Hematopoietic multipotent progenitor cell treated with erythropoietin and hydrocortisone succinate and interleukin-3 and kit ligand, for 15 days (in vitro differentiated cells): ENCODE results near the gene SYT11.
"Not testable (repeated sequence)": the region's sequence is repeated elsewhere in the genome, so short reads cannot be mapped to it uniquely, and the experiment has no call there.

ENCODE experiments used
- DNase-seq: peaks from one replicate; pipeline ENCODE4 v3.0.0-alpha.2; 2015; ENCODE audit warnings: low spot score

The SYT11 gene

GRCh38 chr1:155859881-155860871, 809 bp downstream of the SYT11 start:
- DNase-seq = no peak

GRCh38 chr1:155860970-155861510, 1.7 kb downstream of the SYT11 start:
- DNase-seq = no peak

DNA sequence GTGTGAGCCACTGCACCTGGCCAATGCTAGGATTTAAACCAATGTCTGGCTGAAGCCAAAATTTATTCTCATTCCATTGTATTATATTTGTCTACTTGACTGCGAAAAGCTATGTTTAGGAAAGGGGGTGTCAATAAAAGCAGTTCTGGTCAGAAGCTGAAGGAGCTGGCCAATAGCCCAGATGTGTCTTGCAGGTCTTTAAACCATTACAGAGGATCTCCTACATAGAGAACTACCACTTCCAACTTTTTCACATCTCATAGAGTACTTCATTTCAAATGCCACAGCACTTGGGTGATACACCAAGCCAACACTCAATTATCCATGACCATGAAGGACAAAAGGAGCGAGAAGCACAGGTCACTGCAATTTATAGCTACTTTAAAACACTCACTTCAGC, 2.5 kb downstream of the SYT11 start:
- no peak for DNase-seq

GRCh38 chr1:155864393-155864792, 5.0 kb downstream of the SYT11 start:
- no peak for DNase-seq

DNA sequence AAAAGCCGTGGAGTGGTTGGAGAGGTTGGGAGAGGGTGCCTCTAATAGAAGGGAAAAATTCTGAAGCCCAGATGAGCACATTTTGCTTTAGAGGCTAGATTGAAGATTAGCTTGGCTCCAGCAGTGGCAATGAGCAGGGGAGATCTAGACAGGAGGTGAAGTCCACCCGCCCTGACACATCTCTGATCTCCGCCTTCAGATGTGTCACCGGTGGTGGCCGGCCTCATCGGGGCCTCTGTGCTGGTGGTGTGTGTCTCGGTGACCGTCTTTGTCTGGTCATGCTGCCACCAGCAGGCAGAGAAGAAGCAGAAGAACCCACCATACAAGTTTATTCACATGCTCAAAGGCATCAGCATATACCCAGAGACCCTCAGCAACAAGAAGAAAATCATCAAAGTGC, 8.4 kb downstream of the SYT11 start:
- DNase-seq = no peak

DNA sequence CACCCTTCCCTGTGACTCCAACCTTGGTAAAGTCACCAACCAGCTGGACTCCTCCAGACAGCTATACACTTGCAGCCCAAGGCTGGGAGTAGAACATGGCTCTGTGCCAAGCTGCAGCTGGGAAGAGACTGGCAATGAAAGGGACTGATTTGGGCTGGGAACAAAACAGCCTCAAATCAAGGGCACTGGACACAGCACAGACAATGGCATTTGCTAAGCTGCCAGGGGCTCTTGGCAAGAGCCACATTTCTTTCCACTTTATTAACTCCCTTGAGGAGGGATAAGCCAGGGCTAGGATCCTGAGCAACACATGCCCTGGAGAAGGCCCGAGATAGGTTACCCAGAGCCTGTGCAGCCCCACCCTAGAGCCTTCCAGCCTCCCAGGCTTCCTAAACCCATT, 12.0 kb downstream of the SYT11 start:
- DNase-seq = no peak

DNA sequence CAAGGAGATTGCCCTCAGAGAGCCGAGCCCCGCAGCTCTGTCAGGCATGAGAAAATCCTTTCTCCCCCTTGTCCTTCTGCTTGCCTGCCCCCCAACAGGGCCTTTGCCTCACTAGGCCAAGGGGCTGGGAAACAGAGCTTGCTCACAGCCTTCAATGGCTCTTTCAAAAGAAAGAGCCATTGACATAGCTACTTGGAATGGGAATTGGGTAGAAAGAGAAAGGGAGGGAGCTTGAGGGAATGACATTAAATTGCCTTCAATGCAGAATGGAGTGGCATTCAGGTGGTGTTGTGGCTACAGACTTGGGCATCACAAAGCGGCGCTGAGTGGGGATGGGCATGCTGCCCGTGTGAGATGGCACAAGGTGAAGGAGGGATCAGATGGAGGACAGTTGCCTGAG, 13.2 kb downstream of the SYT11 start:
- no peak for DNase-seq

DNA sequence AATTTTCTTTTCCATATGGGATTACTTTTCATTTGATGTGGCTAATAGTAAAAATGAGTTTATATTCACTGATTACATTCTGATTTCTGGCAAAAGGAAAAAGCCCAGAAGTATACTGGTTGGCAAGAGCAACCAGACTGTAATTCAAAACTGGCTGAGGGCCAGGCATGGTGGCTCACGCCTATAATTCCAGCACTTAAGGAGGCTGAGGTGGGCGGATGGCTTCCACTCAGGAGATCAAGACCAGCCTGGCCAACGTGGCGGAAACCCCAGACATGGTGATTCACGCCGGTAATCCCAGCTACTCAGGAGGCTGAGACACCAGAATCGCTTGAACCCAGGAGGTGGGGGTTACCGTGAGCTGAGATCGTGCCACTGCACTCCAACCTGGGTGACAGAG, 14.5 kb downstream of the SYT11 start:
- no peak for DNase-seq

- DNase-seq = no peak
Observed at GRCh38 chr1:155877945-155878344, 18.6 kb downstream of the SYT11 start.

GRCh38 chr1:155880251-155880650, 20.9 kb downstream of the SYT11 start:
- no peak for DNase-seq

GRCh38 chr1:155880950-155881349, 21.6 kb downstream of the SYT11 start:
- no peak for DNase-seq

DNA sequence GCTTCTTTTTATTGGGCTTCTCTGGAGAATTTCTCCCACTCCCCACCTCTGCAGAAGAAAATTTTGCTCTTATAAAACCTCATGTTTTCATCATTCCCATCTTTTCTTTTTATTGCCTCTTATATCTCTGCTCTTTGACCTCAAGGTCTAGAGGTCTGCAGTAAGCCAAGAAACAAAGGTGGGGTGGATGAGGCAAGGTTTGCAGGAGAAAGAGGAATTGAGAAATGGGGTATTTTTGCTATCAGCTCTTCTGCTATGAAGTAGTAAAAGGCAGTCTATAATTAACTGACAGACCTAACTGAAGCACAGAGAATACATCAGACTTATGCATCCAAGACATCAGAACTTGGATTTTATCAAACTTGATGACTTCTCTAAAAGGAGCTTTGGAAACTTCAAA, 22.9 kb downstream of the SYT11 start:
- DNase-seq = no peak

DNA sequence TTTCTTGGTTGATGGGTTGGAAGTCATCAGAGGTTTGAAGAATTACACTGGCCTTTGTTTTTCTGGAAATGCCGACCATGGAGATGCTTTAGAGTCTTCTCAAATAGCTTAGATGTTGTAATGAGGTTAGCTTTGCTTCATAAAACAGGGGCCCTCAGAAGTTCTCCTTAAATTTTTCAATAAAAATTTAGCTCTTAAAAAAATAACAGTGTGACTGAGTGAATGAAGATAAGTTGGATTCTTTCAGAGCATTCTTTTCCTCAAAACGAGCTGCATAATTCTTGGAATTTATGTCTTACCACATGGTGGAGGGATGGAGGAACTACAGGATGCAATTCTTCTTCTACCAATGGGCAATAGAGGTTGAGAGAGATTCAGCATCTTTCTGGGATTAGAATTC, 23.4 kb downstream of the SYT11 start:
- no peak for DNase-seq

DNA sequence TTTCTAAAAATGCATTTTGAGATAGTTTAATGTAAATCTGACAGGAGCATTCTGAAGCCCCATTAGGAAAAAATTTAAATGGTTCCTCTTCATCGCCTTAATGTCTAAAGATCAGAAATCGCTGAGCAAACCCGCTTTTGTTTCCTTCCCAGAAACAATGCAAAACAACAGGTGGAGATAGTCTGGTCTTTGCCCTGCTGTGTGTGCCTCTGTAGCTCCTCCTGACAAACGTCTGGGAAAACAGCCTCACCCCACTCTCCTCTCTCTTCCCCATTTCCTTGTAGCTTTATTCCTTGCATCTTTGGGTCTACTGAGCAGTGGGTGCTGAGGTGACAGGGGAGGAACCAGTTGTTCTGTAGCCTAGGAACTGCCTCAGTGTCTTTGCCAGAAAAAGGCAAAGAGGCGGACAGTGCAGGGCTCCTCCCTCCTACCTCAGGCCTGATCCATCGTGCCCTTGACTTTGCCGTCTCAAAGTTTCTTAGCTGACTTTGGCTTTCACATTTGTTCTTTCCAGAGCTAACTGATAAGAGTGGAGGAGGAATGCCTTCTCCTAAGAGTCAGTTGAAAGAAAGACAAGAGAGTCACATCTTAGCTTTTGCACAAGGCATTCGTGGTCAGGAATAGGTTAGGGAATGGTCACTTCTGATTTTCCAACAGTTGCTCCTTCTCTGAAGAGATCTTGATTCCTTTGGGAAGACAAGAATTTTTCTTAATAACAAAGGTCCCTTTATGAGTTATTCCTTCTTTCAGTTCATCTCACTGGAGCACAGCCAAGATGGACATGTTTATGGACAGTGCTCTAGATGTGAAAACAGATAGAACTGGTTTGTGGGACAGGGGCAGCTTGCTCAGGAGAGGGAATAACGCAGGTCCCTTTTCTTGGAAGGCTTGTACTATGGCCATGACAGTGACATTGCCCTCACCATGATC, 24.9 kb downstream of the SYT11 start:
- DNase-seq = no peak

GRCh38 chr1:155884982-155885381, 25.6 kb downstream of the SYT11 start:
- DNase-seq = no peak

GRCh38 chr1:155888481-155888880, 29.1 kb downstream of the SYT11 start:
- no peak for DNase-seq

- DNase-seq = no peak
Observed at GRCh38 chr1:155889566-155889965, 30.2 kb downstream of the SYT11 start.

DNA sequence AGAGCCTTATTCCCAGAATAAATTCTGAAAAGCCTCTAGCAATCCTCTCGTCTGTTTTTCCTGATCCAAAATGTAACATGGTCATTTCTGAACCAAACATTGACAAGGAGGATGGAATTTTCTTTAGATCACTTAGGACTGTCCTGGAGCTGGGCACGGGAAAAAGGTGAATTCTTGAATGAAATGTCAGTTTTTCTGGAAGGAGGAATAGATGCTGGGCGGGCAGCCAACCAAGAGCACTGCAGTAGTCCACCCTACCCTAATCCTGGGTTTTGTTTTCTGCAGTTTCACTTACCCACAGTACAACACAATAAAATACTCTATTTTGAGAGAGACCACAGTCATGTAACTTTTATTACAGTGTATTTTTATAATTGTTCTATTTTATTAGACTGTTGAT, 30.9 kb downstream of the SYT11 start:
- no peak for DNase-seq

GRCh38 chr1:155892796-155893195, 33.4 kb downstream of the SYT11 start:
- no peak for DNase-seq

GRCh38 chr1:155893389-155894142, 34.2 kb downstream of the SYT11 start:
- no peak for DNase-seq

DNA sequence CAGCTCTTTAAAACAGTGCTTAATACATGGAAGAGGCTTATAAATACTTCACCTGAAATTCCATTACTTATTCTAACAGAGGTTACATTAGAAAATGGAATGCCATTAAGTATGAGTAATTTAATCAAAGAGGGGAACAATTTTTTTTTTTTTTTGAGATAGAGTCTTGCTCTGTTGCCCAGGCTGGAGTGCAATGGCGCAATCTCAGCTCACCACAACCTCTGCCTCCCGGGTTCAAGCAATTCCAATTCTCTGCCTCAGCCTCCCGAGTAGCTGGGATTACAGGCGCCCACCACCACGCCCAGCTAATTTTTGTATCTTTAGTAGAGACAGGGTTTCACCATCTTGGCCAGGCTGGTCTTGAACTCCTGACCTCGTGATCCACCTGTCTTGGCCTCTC, 36.2 kb downstream of the SYT11 start:
- not testable (repeated sequence) for DNase-seq

- DNase-seq = not testable (repeated sequence)
Observed at GRCh38 chr1:155896476-155896875, 37.1 kb downstream of the SYT11 start.
